ENCODE measurements around the gene KLK11. TPM values are rescaled to one million over a fixed set of nuclear protein-coding genes. Genes with fewer than 3 reads are reported as not detected.

The KLK11 gene
- total RNA-seq, 4 donors from 2014 or later: 1.3 TPM; not detected in 3

DNA sequence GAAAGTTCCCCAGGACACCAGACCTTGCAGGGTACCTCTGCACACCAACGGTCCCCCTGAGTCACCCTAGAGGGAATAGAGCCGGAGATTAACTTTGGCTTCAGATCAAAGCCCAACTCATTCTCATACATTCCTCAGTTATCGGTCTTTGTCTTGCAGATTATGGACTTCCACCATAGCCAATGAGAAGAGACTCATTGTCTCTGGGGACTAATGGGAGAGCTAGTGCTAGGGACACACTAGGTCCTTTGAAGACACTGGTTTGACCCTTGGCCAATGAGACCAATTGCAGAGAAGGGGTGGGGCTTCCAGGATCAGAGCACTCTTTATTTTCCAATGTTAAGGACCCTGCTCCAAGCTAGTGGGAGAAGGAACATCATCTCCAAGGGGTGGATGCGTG lies 48.8 kb downstream of the KLK11 start:
- TF ChIP-seq EP300 (IDR thresholded peaks at IDR 0.05): no peak
- TF ChIP-seq POLR2A (IDR thresholded peaks at IDR 0.05): no peak
- TF ChIP-seq, protein P1, sequence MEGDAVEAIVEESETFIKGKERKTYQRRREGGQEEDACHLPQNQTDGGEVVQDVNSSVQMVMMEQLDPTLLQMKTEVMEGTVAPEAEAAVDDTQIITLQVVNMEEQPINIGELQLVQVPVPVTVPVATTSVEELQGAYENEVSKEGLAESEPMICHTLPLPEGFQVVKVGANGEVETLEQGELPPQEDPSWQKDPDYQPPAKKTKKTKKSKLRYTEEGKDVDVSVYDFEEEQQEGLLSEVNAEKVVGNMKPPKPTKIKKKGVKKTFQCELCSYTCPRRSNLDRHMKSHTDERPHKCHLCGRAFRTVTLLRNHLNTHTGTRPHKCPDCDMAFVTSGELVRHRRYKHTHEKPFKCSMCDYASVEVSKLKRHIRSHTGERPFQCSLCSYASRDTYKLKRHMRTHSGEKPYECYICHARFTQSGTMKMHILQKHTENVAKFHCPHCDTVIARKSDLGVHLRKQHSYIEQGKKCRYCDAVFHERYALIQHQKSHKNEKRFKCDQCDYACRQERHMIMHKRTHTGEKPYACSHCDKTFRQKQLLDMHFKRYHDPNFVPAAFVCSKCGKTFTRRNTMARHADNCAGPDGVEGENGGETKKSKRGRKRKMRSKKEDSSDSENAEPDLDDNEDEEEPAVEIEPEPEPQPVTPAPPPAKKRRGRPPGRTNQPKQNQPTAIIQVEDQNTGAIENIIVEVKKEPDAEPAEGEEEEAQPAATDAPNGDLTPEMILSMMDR (IDR thresholded peaks at IDR 0.05): no peak
- no peak overlapping the region for H3K27ac ChIP-seq
- no peak for DNase-seq (ENCODE audit: low spot score in 2 of 2)
- H3K4me1 ChIP-seq: no peaks in the 10 kb centered on the region
- no peak overlapping the region for H3K4me3 ChIP-seq
- H3K9me3 ChIP-seq: no peaks in the 10 kb centered on the region
- no peaks in the 10 kb centered on the region for H3K27me3 ChIP-seq
- H3K36me3 ChIP-seq: no peaks in the 10 kb centered on the region
- 52 to 53% methylated on average over 4 of the region's 4 CpGs for WGBS, 2 donors

DNA sequence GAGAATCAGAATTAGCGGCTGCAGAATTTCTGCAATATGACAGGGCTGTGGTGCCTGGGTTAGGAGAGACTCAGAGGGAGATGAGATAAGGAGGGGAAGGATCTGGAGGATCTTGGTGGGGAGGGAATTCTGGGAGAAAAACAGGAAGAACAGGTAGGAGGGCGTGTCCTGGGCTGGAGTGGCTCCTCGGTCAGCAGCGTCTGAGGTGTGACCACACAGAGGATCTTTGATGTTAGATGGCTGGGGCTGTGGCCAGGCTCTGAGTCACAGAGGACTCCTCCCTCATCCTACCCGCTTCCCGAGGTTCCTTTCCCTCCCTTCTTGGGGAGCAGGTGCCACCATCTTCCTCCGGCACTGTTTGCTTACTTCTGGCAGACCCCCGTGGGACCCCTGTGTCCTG lies 50.6 kb downstream of the KLK11 start:
- 28 to 32% methylated on average over 8 of the region's 8 CpGs for WGBS, 2 donors
- Histone ChIP-seq H3K27me3 (no peaks in the 10 kb centered on the region), H3K9me3 (no peaks in the 10 kb centered on the region), H3K27ac (no peak overlapping the region), H3K4me3 (no peak overlapping the region), H3K36me3 (no peaks in the 10 kb centered on the region), H3K4me1 (no peaks in the 10 kb centered on the region)
- DNase-seq (ENCODE audit: low spot score in 2 of 2): no peak
- TF ChIP-seq, protein P1 (IDR thresholded peaks at IDR 0.05): no peak
- TF ChIP-seq EP300 (IDR thresholded peaks at IDR 0.05) (no peak), POLR2A (IDR thresholded peaks at IDR 0.05) (no peak)

DNA sequence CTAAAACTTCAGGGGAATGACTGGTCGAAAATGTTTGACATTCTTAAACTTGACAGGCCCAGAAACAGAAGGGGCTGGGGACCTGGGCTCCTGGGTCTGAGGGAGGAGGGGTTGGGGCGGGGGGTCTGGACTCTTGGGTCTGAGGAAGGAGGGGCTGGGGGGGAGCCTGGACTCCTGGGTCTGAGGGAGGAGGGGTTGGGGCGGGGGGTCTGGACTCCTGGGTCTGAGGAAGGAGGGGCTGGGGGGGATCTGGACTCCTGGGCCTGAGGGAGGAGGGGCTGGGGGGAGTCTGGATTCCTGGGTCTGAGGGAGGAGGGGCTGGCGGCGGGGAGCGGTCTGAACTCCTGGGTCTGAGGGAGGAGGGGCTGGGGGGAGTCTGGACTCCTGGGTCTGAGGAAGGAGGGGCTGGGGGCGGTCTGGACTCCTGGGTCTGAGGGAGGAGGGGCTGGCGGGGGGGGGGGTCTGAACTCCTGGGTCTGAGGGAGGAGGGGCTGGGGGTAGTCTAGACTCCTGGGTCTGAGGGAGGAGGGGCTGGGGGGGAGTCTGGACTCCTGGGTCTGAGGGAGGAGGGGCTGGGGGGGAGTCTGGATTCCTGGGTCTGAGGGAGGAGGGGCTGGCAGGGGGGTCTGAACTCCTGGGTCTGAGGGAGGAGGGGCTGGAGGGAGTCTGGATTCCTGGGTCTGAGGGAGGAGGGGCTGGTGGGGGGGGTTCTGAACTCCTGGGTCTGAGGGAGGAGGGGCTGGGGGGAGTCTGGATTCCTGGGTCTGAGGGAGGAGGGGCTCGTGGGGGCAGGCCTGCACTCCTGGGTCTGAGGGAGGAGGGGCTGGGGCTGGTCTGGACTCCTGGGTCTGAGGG lies 51.5 kb downstream of the KLK11 start:
- H3K27me3 ChIP-seq: no peaks in the 10 kb centered on the region
- H3K4me1 ChIP-seq: no peaks in the 10 kb centered on the region
- TF ChIP-seq, protein P1 (IDR thresholded peaks at IDR 0.05): no peak
- no peak for TF ChIP-seq EP300 (IDR thresholded peaks at IDR 0.05)
- no peak for TF ChIP-seq POLR2A (IDR thresholded peaks at IDR 0.05)
- no peak overlapping the region for H3K4me3 ChIP-seq
- 13 to 22% methylated on average over 1 to 2 of the region's 9 CpGs for WGBS, 2 donors
- no peak for DNase-seq (ENCODE audit: low spot score in 2 of 2)
- H3K9me3 ChIP-seq: no peaks in the 10 kb centered on the region
- H3K36me3 ChIP-seq: no peaks in the 10 kb centered on the region
- no peak overlapping the region for H3K27ac ChIP-seq

DNA sequence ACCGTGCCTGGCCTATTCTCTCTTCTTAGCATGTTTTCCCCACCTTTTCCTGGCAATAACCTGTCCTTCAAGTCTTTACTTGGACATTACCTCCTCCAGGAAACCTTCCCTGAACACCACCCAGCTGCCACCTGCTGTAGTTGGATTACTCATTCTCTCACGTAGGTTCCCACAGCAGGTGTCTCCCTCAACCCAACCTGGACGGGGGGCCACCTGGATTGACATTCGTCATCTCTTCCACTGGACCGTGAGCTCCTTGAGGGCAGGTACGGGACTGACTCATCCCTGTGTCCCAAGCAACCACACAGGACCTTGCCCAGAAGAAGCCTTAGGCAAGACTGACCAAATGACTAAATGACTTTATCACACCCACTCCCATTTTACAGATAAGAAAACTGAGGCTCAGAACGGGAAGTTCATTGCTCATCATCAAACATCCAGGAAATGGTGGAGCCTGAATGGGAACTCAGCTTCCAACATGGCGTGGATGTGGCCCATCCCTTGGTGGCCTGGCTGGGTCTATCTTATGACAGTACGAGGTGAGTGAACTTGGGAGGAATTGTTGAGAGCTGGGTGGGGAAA lies 53.5 kb downstream of the KLK11 start:
- H3K27ac ChIP-seq: no peak overlapping the region
- no peak overlapping the region for H3K4me3 ChIP-seq
- DNase-seq (ENCODE audit: low spot score in 2 of 2): no peak
- no peaks in the 10 kb centered on the region for H3K9me3 ChIP-seq
- 85% methylated on average over 9 of the region's 9 CpGs for WGBS, 2 donors
- H3K4me1 ChIP-seq: peaks cover 0 to 9% (median 0%) of the 10 kb centered on the region in 4 donors
- H3K36me3 ChIP-seq: no peaks in the 10 kb centered on the region
- TF ChIP-seq POLR2A (IDR thresholded peaks at IDR 0.05) (no peak), EP300 (IDR thresholded peaks at IDR 0.05) (no peak)
- TF ChIP-seq, protein P1 (IDR thresholded peaks at IDR 0.05): no peak
- H3K27me3 ChIP-seq: peaks cover 0 to 4% of the 10 kb centered on the region in 2 donors

Other genes with a start within 250 kb of the KLK11 start
- gene ACP4, start 236.2 kb downstream of the KLK11 start, total RNA-seq: not detected
- gene KLK1, start 202.8 kb downstream of the KLK11 start, total RNA-seq: 1 to 10 TPM in 2 of 4 donors, under 1 TPM in 1, not detected in 1; 0.78 to 1.8 (median 1.5) TPM
- gene KLK15, start 193.0 kb downstream of the KLK11 start, total RNA-seq: not detected
- not detected for gene KLK3, start 171.7 kb downstream of the KLK11 start, total RNA-seq
- not detected for gene KLK2, start 153.2 kb downstream of the KLK11 start, total RNA-seq
- gene KLK4, start 115.2 kb downstream of the KLK11 start, total RNA-seq: 1 to 10 TPM in 1 of 4 donors, under 1 TPM in 1, not detected in 2; 0.59 to 1.2 TPM
- not detected for gene KLK5, start 73.6 kb downstream of the KLK11 start, total RNA-seq
- 1 to 10 TPM in 3 of 4 donors, not detected in 1; 2.1 to 5.9 (median 2.5) TPM for gene KLK6, start 57.0 kb downstream of the KLK11 start, total RNA-seq
- 1 to 10 TPM in 3 of 4 donors, under 1 TPM in 1; 0.90 to 7.6 (median 4.6) TPM for gene KLK7, start 42.7 kb downstream of the KLK11 start, total RNA-seq
- gene KLK8, start 25.0 kb downstream of the KLK11 start, total RNA-seq: 1 to 10 TPM in 3 of 4 donors, not detected in 1; 1.6 to 2.2 (median 1.9) TPM
- 1 to 10 TPM in 2 of 4 donors, under 1 TPM in 1, not detected in 1; 0.22 to 3.1 (median 1.4) TPM for gene KLK10, start 6.9 kb downstream of the KLK11 start, total RNA-seq
- gene KLK12, start 8.4 kb upstream of the KLK11 start, total RNA-seq: not detected
- under 1 TPM in 1 of 4 donors, not detected in 3; 0.63 TPM for gene KLK13, start 38.5 kb upstream of the KLK11 start, total RNA-seq
- gene KLK14, start 56.3 kb upstream of the KLK11 start, total RNA-seq: not detected
- gene CTU1, start 81.8 kb upstream of the KLK11 start, total RNA-seq: 10 to 100 TPM in 3 of 4 donors, 1 to 10 TPM in 1; 7.4 to 25.5 (median 18.3) TPM
- 10 to 100 TPM in 1 of 4 donors, 1 to 10 TPM in 3; 4.2 to 18.0 (median 5.0) TPM for gene SIGLEC9, start 98.3 kb upstream of the KLK11 start, total RNA-seq
- 1 to 10 TPM in 2 of 4 donors, under 1 TPM in 2; 0.42 to 7.5 (median 1.1) TPM for gene SIGLEC7, start 115.7 kb upstream of the KLK11 start, total RNA-seq
- 10 to 100 TPM in 1 of 4 donors, 1 to 10 TPM in 3; 2.9 to 27.0 (median 8.9) TPM for gene CD33, start 198.5 kb upstream of the KLK11 start, total RNA-seq
- gene SIGLECL1, start 224.5 kb upstream of the KLK11 start, total RNA-seq: not detected

All from tibial nerve (tissue), 4 donors.